ENCODE measurements around the gene SEC23IP. TPM values are rescaled to one million over a fixed set of nuclear protein-coding genes. Genes with fewer than 3 reads are reported as not detected.
"Not testable (repeated sequence)": the region's sequence is repeated elsewhere in the genome, so short reads cannot be mapped to it uniquely, and the experiment has no call there.

The SEC23IP gene
- total RNA-seq, result 69.8 TPM

DNA sequence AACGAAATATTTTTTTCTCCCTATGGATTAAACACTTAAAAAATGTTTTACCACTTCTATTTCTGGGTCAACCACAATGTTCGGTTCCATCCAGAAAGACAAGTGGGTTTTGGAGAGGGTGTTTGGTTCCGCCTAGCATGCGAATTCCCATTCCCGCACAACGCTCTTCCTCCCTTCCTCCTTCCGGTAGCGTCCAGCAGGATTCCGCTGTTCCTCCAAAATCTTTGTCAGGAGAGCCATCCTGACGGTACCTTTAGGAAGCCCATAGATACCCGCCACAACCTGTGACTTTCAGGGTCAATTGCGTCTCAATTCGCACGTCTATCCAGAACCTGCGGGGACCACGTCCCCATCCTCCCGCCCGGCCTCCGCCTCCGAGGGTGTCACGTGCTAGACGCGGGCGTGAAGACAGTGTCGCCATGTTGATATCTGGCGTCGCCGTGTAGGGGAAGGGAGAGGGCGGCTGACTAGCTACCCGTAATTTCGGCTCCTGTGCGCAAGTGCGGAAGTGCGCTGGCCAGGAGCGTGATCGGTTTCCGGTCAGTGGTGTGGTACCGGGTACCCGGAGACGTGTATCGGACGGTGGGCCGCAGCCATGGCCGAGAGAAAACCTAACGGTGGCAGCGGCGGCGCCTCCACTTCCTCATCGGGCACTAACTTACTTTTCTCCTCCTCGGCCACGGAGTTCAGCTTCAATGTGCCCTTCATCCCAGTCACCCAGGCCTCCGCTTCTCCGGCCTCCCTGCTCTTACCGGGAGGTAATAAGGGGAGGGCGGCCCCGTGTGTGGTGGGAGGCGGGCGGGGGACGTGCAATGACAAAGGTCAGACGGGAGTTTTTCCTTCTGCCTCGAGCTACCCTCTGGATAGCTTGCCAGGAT, at the start of gene SEC23IP:
Gene SEC23IP, plus strand, starts transcription at position 543 of the 878 bp plus-strand sequence. Its CDS starts 53 bp downstream, at position 596.
- DNase-seq (ENCODE audit: low spot score), result peak; percentile 96

- DNase-seq (ENCODE audit: low spot score), result no peak
Observed at GRCh38 chr10:119845656-119846055, 46.9 kb upstream of the SEC23IP start.

DNA sequence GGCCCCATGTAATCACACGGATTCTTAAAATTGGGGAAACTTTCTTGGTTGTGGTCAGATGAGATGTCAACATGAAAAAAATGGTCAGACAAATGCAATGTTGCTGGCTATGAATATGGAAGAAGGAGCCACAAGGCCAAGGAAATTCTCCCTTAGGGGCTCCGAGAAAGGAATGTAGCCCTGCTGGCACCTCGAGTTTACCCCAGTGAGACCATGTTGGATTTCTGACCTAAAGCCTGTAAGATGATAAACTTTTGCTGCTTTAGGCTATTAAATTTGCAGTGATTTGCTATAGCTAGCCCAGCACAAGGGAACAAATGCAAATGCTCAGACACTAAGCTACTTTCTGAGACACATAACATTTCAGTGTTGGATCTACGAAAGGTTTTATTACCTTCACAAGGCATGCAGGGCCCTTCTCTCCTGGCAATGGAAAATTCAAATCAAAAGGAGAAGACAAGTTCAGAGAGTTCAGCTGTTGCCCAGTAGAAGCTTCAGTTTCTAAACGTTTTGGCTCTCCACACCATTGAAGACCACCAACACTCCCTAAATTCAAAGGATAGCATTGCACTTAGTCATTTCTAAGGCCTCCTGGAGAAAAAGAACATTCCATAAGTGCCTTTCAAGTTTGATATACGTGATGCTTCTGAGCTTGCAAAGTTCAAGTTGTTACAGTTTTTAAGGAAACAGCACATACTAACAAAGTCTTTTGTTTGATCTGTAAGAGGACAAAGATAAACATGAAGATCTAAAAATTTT, 43.3 kb upstream of the SEC23IP start:
- no peak for DNase-seq (ENCODE audit: low spot score)

GRCh38 chr10:119849944-119850343, 42.6 kb upstream of the SEC23IP start:
- DNase-seq (ENCODE audit: low spot score), result no peak

GRCh38 chr10:119852277-119852676, 40.3 kb upstream of the SEC23IP start:
- no peak for DNase-seq (ENCODE audit: low spot score)

GRCh38 chr10:119852822-119853221, 39.7 kb upstream of the SEC23IP start:
- no peak for DNase-seq (ENCODE audit: low spot score)

DNA sequence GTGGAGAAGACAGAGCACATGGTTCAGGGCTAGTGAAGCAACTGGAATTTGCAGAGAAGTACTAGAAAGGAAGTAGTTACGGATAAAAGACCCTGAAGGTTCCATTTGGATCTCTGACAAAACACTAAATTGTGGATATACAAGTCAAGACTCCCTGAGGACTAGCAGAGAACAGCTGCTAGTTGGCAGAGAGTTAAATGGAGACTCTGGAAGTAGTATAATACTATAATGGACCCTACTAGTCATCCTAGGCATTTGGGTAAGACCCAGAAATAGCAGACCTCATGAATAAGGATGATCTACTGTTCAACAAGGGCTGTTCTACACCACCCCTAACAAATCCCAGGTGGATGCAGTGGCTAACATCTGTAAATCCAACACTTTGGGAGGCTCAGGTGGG, 39.0 kb upstream of the SEC23IP start:
- DNase-seq (ENCODE audit: low spot score), result no peak

GRCh38 chr10:119858063-119858462, 34.5 kb upstream of the SEC23IP start:
- DNase-seq (ENCODE audit: low spot score), result no peak

DNA sequence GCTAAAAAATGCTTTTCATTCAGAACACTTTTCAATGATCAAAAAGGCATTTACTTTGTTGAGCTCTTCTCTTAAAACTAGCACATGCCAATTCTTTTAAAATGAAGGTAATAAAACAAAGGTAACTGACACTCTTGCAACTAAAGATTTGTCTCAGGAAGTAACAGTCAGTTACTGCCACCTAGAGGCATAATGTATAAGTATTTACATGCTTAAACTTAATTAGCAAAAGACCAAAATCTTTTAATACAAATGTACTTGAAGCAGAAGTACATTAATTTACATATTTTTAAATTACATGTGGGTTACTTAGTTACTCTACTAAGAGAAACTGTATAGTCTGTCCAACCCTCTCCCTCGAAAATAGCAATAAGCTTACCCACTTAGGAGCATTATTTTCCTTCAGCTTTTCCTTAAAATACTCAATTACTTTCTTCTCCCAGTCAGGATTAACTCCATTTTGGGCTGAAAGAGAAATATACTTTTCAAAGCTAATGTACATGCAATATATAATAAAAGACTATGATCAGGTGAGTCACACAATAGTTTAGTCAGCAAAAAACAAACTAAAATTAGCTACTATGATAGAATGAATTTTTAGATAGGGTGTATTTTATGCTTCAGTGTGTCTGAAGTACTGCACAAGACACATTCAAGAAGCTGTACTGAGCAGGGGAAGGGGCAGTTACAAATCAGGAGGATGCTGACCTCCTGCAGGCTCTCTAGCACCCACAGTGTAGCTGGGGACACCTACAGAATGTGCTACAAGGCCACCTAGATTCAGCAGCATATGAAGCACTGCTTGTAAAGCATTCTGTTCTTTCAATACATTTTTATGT, 32.9 kb upstream of the SEC23IP start:
- DNase-seq (ENCODE audit: low spot score), result no peak

GRCh38 chr10:119860866-119861607, 31.5 kb upstream of the SEC23IP start:
- no peak for DNase-seq (ENCODE audit: low spot score)

GRCh38 chr10:119862524-119862923, 30.0 kb upstream of the SEC23IP start:
- no peak for DNase-seq (ENCODE audit: low spot score)

- no peak for DNase-seq (ENCODE audit: low spot score)
Observed at GRCh38 chr10:119863951-119864565, 28.5 kb upstream of the SEC23IP start.

DNA sequence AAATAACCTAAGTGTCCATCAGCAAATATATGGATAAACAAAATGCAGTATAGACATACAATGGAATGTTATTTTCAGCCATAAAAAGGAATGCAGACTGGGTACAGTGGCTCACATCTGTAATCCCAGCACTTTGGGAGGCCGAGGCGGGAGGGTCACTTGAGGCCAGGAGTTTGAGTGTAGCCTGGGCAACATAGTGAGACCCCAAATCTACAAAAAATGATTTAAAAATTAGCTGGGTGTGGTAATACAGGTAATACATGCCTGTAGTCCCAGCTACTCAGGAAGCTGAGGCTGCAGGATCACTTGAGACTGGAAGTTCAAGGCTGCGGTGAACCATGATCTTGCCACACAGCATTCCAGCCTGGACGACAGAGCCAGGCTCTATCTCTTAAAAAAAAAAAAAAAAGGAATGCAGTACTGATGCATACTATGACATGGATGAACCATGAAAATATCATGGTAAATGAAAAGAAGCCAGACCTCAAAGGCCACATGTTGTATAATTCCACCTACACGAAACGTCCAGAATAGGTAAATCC, 26.8 kb upstream of the SEC23IP start:
- DNase-seq (ENCODE audit: low spot score), result no peak

DNA sequence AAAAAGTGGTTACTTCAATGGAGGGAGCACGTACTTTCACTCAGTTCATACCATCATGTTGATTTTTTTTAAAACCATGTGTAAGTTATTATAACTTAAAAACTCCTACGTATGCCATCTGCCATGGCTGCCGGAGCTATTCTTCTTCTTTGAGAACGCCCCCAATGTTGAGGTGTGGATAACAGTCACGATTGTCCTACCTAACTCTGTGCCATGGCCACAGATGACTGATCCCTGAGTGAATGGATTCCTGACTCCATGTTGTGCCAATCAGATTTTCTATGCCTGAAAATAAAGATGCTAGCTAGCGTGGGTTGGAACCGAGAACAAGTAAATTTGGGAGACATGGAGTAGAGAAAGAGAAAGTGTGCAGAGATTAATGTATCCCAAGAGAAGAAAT, 25.2 kb upstream of the SEC23IP start:
- no peak for DNase-seq (ENCODE audit: low spot score)

- not testable (repeated sequence) for DNase-seq (ENCODE audit: low spot score)
Observed at GRCh38 chr10:119869398-119869797, 23.1 kb upstream of the SEC23IP start.

- no peak for DNase-seq (ENCODE audit: low spot score)
Observed at GRCh38 chr10:119871881-119872609, 20.5 kb upstream of the SEC23IP start.

- DNase-seq (ENCODE audit: low spot score), result no peak
Observed at GRCh38 chr10:119872610-119872859, 20.0 kb upstream of the SEC23IP start, which contains the start of gene MCMBP. Gene MCMBP (minus strand): TSS chr10:119872843. CDS start chr10:119872584, 259 bp downstream.

DNA sequence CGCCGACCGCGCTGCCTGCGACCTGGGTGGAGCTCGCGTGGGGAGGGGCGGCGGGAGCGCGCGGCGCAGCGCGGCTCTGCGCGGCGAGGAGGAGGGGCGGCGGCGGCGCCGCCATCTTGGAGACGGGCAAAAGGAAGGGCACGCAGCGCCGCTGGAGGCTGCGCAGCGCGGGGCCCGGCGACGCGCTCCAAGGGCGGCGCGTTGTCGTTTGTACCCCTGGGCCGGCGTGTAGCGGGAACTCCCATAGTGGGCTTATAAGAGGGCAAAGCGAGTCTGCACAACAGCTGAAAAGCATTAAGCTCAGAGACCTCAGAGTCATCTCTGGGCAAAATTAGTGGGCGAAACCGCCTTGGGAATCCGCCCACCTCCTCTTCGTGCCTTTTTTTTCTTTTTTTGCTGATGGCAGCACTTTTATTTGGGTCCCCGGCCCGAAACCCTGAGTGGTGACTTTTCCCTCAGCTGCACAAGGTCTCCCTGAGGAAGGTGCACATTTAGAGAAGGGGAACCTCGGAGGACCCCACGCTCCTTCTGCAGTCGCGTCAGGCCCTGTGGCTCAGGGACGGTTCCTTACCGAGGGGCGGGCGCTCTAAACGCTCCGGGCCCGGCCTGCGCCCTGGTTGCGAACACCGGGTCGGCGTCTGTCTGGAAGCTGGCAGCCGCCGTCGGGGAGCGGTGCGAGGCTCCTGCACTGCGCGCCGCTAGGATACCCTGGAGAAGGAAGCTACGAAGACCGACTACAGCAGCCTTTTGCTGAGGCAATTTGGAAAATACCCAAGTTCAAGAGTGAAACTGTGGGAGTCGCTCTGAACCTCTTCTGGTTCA, 19.5 kb upstream of the SEC23IP start:
- peak; percentile 90 for DNase-seq (ENCODE audit: low spot score)

DNA sequence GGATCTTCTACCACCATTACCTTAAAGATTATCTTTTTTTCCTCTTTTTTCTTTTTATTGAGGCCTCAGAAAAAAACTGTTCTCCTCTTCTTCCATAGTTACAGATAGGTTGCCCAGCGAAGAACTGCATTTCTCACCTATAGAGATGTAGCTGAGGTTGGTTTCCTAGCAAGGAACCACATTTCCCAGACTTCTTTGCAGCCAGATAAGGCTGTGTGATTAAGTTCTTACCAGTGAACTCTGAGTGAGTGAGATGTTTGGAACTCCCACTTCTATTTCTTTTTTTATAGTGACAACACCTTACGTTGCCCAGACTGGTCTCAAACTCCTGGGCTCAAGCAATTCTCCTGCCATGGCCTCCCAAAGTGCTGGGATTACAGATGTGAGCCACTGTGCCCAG, 14.0 kb upstream of the SEC23IP start:
- DNase-seq (ENCODE audit: low spot score), result no peak

All from mucosa of gallbladder (tissue), 1 donor.